Muscle of leg (tissue), 16 donors: ENCODE measurements around the gene BEX4. TPM values are rescaled to one million over a fixed set of nuclear protein-coding genes. Genes with fewer than 3 reads are reported as not detected.
"Not testable (repeated sequence)": the region's sequence is repeated elsewhere in the genome, so short reads cannot be mapped to it uniquely, and the experiment has no call there.

ENCODE experiments used
- DNase-seq: peaks from one replicate; pipeline ENCODE4 v3.0.0; 2013
- H3K27ac ChIP-seq: one replicate; pipeline ENCODE4 v1.5.1; 2013; ENCODE audit warnings: mild to moderate bottlenecking, low read length, control low read depth
- H3K27me3 ChIP-seq: one replicate; pipeline ENCODE4 v1.6.1; 2013; ENCODE audit warnings: low read length; ENCODE audit not compliant: control insufficient read depth, insufficient read depth
- H3K36me3 ChIP-seq: one replicate; pipeline ENCODE4 v1.6.1; 2013; ENCODE audit warnings: low read length; ENCODE audit not compliant: control insufficient read depth, insufficient read depth
- H3K4me1 ChIP-seq: one replicate; pipeline ENCODE4 v1.6.1; 2013; ENCODE audit warnings: low read length; ENCODE audit not compliant: control insufficient read depth, insufficient read depth
- H3K4me3 ChIP-seq: one replicate; pipeline ENCODE4 v1.5.1; 2013; ENCODE audit warnings: low read length, control low read depth
- H3K9me3 ChIP-seq: replicated peaks from 2 replicates; pipeline ENCODE4 v1.6.1; 2013; ENCODE audit warnings: low read depth, low read length; ENCODE audit not compliant: control insufficient read depth
- WGBS: methylation state at CpG from one replicate; pipeline ENCODE4 v1.1.5; 2013; ENCODE audit warnings: missing lambda C conversion rate; ENCODE audit not compliant: insufficient coverage; 5-methylcytosine and 5-hydroxymethylcytosine counted together
- long read RNA-seq, 11 donors: transcript quantifications; one replicate each; lab custom pipeline, GENCODE V29; 2026
- polyA plus RNA-seq, 8 donors: library from polyadenylated mRNA; unstranded; fragments of 120-200 nt; gene quantifications; one replicate each; pipeline versions ENCODE4 v1.2.1 to v1.2.3, GENCODE V29; 2013; ENCODE audit warnings: inconsistent platforms in 1 of 8, low replicate concordance in 1 of 8; ENCODE audit not compliant: insufficient read length in 8 of 8, insufficient read depth in 1 of 8
- total RNA-seq: library from RNA; stranded (reverse); fragments of 120-200 nt; gene quantifications from one replicate; pipeline ENCODE4 v1.2.4, GENCODE V29; 2013

Gene BEX4
- total RNA-seq = 26.5 TPM
- 10 to 100 TPM; 32.1 to 56.0 (median 41.7) TPM for polyA plus RNA-seq
- long read RNA-seq, donor 1, transcript BEX4-202 (3 exons, 1,328 nt) = major isoform, 12 of 14 reads
- long read RNA-seq, donor 1, partial matches to known transcripts = 0 of 14 reads
- long read RNA-seq, donor 1, other reads (novel, unspliced or antisense) = 0 of 14 reads
- long read RNA-seq, donor 2, transcript BEX4-202 (3 exons, 1,328 nt) = major isoform, 5 of 5 reads
- long read RNA-seq, donor 2, partial matches to known transcripts = 0 of 5 reads
- long read RNA-seq, donor 2, other reads (novel, unspliced or antisense) = 0 of 5 reads
- long read RNA-seq, donor 3, transcript BEX4-202 (3 exons, 1,328 nt) = major isoform, 29 of 30 reads
- long read RNA-seq, donor 3, partial matches to known transcripts = 0 of 30 reads
- long read RNA-seq, donor 3, other reads (novel, unspliced or antisense) = 0 of 30 reads
- long read RNA-seq, donor 4, transcript BEX4-202 (3 exons, 1,328 nt) = major isoform, 23 of 55 reads
- long read RNA-seq, donor 4, partial matches to known transcripts = 31 of 55 reads
- long read RNA-seq, donor 4, other reads (novel, unspliced or antisense) = 0 of 55 reads
- long read RNA-seq, donor 5, transcript BEX4-202 (3 exons, 1,328 nt) = major isoform, 49 of 154 reads
- long read RNA-seq, donor 5, partial matches to known transcripts = 12 of 154 reads
- long read RNA-seq, donor 5, other reads (novel, unspliced or antisense) = 91 of 154 reads
- long read RNA-seq, donor 6, transcript BEX4-202 (3 exons, 1,328 nt) = major isoform, 38 of 56 reads
- long read RNA-seq, donor 6, partial matches to known transcripts = 16 of 56 reads
- long read RNA-seq, donor 6, other reads (novel, unspliced or antisense) = 0 of 56 reads
- long read RNA-seq, donor 7, transcript BEX4-202 (3 exons, 1,328 nt) = major isoform, 33 of 92 reads
- long read RNA-seq, donor 7, partial matches to known transcripts = 11 of 92 reads
- long read RNA-seq, donor 7, other reads (novel, unspliced or antisense) = 48 of 92 reads
- long read RNA-seq, donor 8, transcript BEX4-202 (3 exons, 1,328 nt) = major isoform, 16 of 18 reads
- long read RNA-seq, donor 8, partial matches to known transcripts = 0 of 18 reads
- long read RNA-seq, donor 8, other reads (novel, unspliced or antisense) = 0 of 18 reads
- long read RNA-seq, donor 9, transcript BEX4-202 (3 exons, 1,328 nt) = major isoform, 22 of 23 reads
- long read RNA-seq, donor 9, partial matches to known transcripts = 0 of 23 reads
- long read RNA-seq, donor 9, other reads (novel, unspliced or antisense) = 0 of 23 reads
- long read RNA-seq, donor 10, transcript BEX4-202 (3 exons, 1,328 nt) = major isoform, 33 of 37 reads
- long read RNA-seq, donor 10, partial matches to known transcripts = 0 of 37 reads
- long read RNA-seq, donor 10, other reads (novel, unspliced or antisense) = 0 of 37 reads
- long read RNA-seq, donor 11, transcript BEX4-202 (3 exons, 1,328 nt) = major isoform, 22 of 72 reads
- long read RNA-seq, donor 11, partial matches to known transcripts = 0 of 72 reads
- long read RNA-seq, donor 11, other reads (novel, unspliced or antisense) = 46 of 72 reads

GRCh38 chrX:103214870-103215424 lies at the start of gene BEX4:
Gene BEX4, plus strand, starts transcription at chrX:103215108. Its CDS starts 1,046 bp downstream, at chrX:103216154.
- peak; percentile 90 for DNase-seq
- Histone ChIP-seq H3K9me3 (no peaks in the 10 kb centered on the region), H3K4me3 (peak within 1 kb of the TSS; percentile 75), H3K27ac (peak within 1 kb of the TSS; percentile 74), H3K4me1 (no peaks in the 10 kb centered on the region), H3K36me3 (no peaks in the 10 kb centered on the region), H3K27me3 (peaks cover 11% of the 10 kb centered on the region)
- 28% methylated on average over 32 of the region's 45 CpGs for WGBS

DNA sequence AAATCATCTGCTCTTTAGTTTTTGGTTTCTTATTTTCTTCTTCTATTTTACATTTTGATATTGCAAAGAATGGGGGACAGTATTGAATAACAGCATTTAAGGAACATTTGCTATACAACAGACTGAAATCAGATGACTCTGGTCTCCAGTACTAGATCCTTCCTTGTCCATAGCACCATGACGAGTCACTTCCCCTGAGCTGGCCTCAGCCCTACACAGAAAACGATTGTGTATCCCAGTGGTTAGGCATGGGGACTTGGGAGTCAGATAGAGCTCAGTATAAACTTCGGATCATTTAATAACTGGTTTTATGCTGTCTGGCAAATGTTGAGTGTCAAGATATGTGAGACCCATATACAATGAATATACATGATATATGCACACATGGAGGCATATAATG lies 44.7 kb upstream of the BEX4 start:
- no CpG with 5 or more reads among the region's 3 CpGs for WGBS

GRCh38 chrX:103171353-103171752 lies 43.6 kb upstream of the BEX4 start:
- 38% methylated on average over 1 of the region's 2 CpGs for WGBS
- Histone ChIP-seq H3K4me3 (no peak overlapping the region), H3K9me3 (no peaks in the 10 kb centered on the region), H3K27me3 (peaks cover 8% of the 10 kb centered on the region), H3K27ac (no peak overlapping the region), H3K4me1 (no peaks in the 10 kb centered on the region), H3K36me3 (no peaks in the 10 kb centered on the region)
- DNase-seq = no peak

More for the DNA sequence above, 44.7 kb upstream of the BEX4 start:
- DNase-seq = no peak
- peaks cover 6% of the 10 kb centered on the region for H3K27me3 ChIP-seq
- H3K36me3 ChIP-seq = no peaks in the 10 kb centered on the region
- H3K4me3 ChIP-seq = no peak overlapping the region
- no peaks in the 10 kb centered on the region for H3K9me3 ChIP-seq
- H3K4me1 ChIP-seq = no peaks in the 10 kb centered on the region
- no peak overlapping the region for H3K27ac ChIP-seq

- DNase-seq, H3K36me3 ChIP-seq, H3K9me3 ChIP-seq, H3K27ac ChIP-seq, H3K4me1 ChIP-seq, H3K4me3 ChIP-seq: not testable (repeated sequence)
- WGBS = 69% methylated on average over 2 of the region's 2 CpGs
- peaks cover 13% of the 10 kb centered on the region for H3K27me3 ChIP-seq
Measured at GRCh38 chrX:103175256-103175655, 39.7 kb upstream of the BEX4 start.

GRCh38 chrX:103175944-103176753 lies 38.8 kb upstream of the BEX4 start:
- no peak overlapping the region for H3K27ac ChIP-seq
- no peaks in the 10 kb centered on the region for H3K9me3 ChIP-seq
- peak; percentile 48 for DNase-seq
- no peaks in the 10 kb centered on the region for H3K4me1 ChIP-seq
- H3K27me3 ChIP-seq = peaks cover 15% of the 10 kb centered on the region
- no peaks in the 10 kb centered on the region for H3K36me3 ChIP-seq
- no peak overlapping the region for H3K4me3 ChIP-seq
- 13% methylated on average over 4 of the region's 11 CpGs for WGBS

GRCh38 chrX:103177556-103177955 lies 37.4 kb upstream of the BEX4 start:
- H3K9me3 ChIP-seq = no peaks in the 10 kb centered on the region
- DNase-seq = no peak
- H3K27me3 ChIP-seq = peaks cover 15% of the 10 kb centered on the region
- H3K4me1 ChIP-seq = no peaks in the 10 kb centered on the region
- no peaks in the 10 kb centered on the region for H3K36me3 ChIP-seq
- no peak overlapping the region for H3K27ac ChIP-seq
- no peak overlapping the region for H3K4me3 ChIP-seq

DNA sequence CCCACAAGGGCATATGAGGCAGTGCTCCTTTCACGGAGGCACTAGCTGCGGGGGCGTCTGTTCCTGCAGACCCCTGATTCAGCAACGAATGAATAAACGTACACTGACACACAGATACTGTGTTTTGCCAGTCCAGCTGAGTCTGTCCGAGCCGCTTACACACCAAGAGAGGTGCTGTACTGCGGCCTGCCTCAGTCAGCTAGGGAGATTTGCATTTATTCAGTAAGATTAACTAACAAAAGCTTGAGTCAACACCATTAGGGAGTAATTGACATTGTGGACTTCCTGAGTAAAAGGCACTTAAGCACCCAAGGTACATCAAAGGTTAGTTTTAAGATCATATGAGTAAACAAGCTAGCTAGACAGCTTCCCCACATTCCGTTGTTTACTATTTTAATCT lies 31.0 kb upstream of the BEX4 start:
- H3K27me3 ChIP-seq = peaks cover 8% of the 10 kb centered on the region
- H3K9me3 ChIP-seq = no peaks in the 10 kb centered on the region
- no peak overlapping the region for H3K27ac ChIP-seq
- H3K4me3 ChIP-seq = no peak overlapping the region
- H3K36me3 ChIP-seq = no peaks in the 10 kb centered on the region
- 44% methylated on average over 6 of the region's 9 CpGs for WGBS
- DNase-seq = no peak
- no peaks in the 10 kb centered on the region for H3K4me1 ChIP-seq

- WGBS = no CpG with 5 or more reads among the region's 1 CpG
- H3K36me3 ChIP-seq = no peaks in the 10 kb centered on the region
- H3K9me3 ChIP-seq = no peaks in the 10 kb centered on the region
- H3K27me3 ChIP-seq = peaks cover 6% of the 10 kb centered on the region
- peak; percentile 14 for DNase-seq
- H3K27ac ChIP-seq = no peak overlapping the region
- H3K4me3 ChIP-seq = no peak overlapping the region
- no peaks in the 10 kb centered on the region for H3K4me1 ChIP-seq
Measured at GRCh38 chrX:103187953-103188475, 26.9 kb upstream of the BEX4 start.
